Peyer's patch (tissue), 4 donors: ENCODE data around the gene CALN1. TPM values are rescaled to one million over a fixed set of nuclear protein-coding genes. Genes with fewer than 3 reads are reported as not detected.
A peak's percentile ranks its signal among the peaks of the same experiment; 100 is the strongest.
"Not testable (repeated sequence)": the region's sequence is repeated elsewhere in the genome, so short reads cannot be mapped to it uniquely, and the experiment has no call there.

Experiments
- DNase-seq, 3 donors: peaks; one replicate each; pipeline ENCODE4 v3.0.0-alpha.2; 2017 to 2019
- H3K27ac ChIP-seq, 4 donors: fragments of 200-600 bp; sonication (generic); one replicate each; pipeline ENCODE4 v1.5.1; 2016 to 2019
- H3K27me3 ChIP-seq, 2 donors: fragments of 200-600 bp; sonication (generic); one replicate each; pipeline ENCODE4 v1.5.1; 2019
- H3K36me3 ChIP-seq, 3 donors: fragments of 200-600 bp; sonication (generic); one replicate each; pipeline ENCODE4 v1.5.1; 2016 to 2019
- H3K4me1 ChIP-seq, 4 donors: fragments of 200-600 bp; sonication (generic); one replicate each; pipeline ENCODE4 v1.5.1; 2016 to 2019
- H3K4me3 ChIP-seq, 4 donors: fragments of 200-600 bp; sonication (generic); 1 replicate in 3 of 4; 2 replicates in 1 of 4; pipeline ENCODE4 v1.5.1; 2016 to 2019; ENCODE audit warnings: mild to moderate bottlenecking in 1 of 4
- H3K9me3 ChIP-seq, 4 donors: fragments of 200-600 bp; sonication (generic); one replicate each; pipeline ENCODE4 v1.5.1; 2016 to 2019; ENCODE audit warnings: mild to moderate bottlenecking in 1 of 4
- POLR2A ChIP-seq, 2 donors: fragments of 450-650 bp; IDR thresholded peaks; one replicate each; pipeline ENCODE4 v1.5.1; 2017; ENCODE audit warnings: antibody characterized with exemption in 2 of 2, mild to moderate bottlenecking in 2 of 2, moderate library complexity in 2 of 2
- total RNA-seq, 4 donors: library from RNA; depleted of rRNA; stranded (reverse); fragments of >200 nt; gene quantifications; one replicate each; pipeline ENCODE4 v1.1.0, GENCODE V29; 2016
- TF ChIP-seq, protein P1 (sequence below), 6 experiments: fragments of 450-650 bp in 4 of 6; fragments of 200-600 bp in 2 of 6; sonication (generic) in 1 of 6; IDR thresholded peaks; one replicate each; pipeline ENCODE4 v1.5.1; 2017 to 2019; ENCODE audit warnings: antibody characterized with exemption in 6 of 6, mild to moderate bottlenecking in 3 of 6, moderate library complexity in 1 of 6

The CALN1 gene
- total RNA-seq, 4 donors from 2014 or later, result 0.13 TPM; not detected in 3

DNA sequence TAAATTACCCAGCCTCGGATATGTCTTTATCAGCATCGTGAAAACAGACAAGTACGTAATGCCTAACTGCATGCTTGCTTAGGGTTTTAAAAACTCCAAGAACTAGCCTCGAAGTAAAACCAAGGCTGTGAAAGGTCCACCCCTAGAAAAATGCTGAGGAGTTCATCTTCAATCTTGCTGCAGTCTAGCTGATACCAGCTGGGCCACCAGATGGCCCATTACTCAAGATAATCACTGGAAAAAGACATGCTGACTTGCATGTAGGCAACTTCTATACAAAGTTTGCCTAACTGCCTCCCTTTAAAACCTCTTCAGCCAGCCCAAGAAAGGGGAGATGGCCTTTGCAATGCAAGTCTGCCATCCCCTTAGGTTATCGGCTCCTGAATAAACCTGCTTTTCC, 666.1 kb downstream of the CALN1 start:
- H3K27me3 ChIP-seq, result no peaks in the 10 kb centered on the region
- no peak overlapping the region for H3K4me3 ChIP-seq
- TF ChIP-seq, protein P1, sequence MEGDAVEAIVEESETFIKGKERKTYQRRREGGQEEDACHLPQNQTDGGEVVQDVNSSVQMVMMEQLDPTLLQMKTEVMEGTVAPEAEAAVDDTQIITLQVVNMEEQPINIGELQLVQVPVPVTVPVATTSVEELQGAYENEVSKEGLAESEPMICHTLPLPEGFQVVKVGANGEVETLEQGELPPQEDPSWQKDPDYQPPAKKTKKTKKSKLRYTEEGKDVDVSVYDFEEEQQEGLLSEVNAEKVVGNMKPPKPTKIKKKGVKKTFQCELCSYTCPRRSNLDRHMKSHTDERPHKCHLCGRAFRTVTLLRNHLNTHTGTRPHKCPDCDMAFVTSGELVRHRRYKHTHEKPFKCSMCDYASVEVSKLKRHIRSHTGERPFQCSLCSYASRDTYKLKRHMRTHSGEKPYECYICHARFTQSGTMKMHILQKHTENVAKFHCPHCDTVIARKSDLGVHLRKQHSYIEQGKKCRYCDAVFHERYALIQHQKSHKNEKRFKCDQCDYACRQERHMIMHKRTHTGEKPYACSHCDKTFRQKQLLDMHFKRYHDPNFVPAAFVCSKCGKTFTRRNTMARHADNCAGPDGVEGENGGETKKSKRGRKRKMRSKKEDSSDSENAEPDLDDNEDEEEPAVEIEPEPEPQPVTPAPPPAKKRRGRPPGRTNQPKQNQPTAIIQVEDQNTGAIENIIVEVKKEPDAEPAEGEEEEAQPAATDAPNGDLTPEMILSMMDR (IDR thresholded peaks at IDR 0.05), result no peak
- TF ChIP-seq POLR2A (IDR thresholded peaks at IDR 0.05), result no peak
- H3K9me3 ChIP-seq, result no peaks in the 10 kb centered on the region
- no peak overlapping the region for H3K27ac ChIP-seq
- H3K4me1 ChIP-seq, result no peaks in the 10 kb centered on the region
- H3K36me3 ChIP-seq, result no peaks in the 10 kb centered on the region
- DNase-seq, result no peak

DNA sequence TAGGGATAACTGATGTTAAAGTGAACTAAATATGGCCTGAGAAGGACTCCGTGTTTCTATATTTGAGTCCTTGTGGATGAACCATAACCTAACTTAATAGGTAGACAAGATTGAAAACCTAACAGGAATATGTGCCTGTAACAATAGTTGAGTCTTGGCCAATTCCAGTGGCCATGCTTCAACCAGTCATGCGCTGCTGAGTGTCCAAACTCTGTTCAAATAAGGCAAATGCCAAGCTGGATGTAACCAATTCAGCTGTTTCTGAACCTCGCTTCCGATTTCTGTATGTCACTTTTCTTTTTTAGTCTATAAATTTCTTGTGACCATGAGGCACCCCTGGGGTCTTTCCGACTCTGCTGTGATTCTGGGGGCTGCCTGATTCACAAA, 672.0 kb downstream of the CALN1 start:
- H3K4me3 ChIP-seq, result no peak overlapping the region
- no peak for DNase-seq
- TF ChIP-seq, protein P1 (IDR thresholded peaks at IDR 0.05), result no peak
- TF ChIP-seq POLR2A (IDR thresholded peaks at IDR 0.05), result no peak

DNA sequence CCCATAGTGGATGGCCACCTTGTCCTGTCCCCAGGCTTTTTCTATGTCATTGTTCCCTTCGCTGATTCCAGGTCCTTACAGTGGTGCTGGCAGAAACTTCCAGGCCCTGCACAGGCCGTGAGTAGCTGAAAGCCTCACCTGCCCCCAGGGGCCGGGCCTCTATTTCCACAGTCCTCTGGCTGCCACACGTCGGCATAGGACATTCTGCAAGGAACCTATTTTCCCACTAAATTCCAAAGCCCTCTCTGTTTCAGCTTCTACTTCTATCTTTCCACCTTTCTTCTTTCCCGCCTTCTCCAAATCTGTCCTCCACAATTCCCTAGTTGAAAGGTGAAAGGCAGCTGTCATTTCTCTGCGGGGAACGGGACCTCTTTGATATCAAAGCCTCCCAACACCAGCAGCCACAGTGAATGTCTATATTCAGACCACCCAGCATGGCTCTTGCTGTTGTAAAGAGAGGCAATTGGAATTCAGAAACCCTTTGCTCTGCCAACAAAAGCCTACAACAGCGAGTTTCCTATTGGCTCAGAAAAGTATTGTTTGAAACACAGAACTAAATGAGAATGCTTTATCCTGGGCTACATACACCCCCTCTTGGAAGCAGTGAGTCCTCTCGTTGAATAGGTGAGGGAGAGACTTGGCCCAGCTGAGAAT, 672.5 kb downstream of the CALN1 start:
- no peak overlapping the region for H3K27ac ChIP-seq
- H3K36me3 ChIP-seq, result no peaks in the 10 kb centered on the region
- no peak for DNase-seq
- H3K9me3 ChIP-seq, result no peaks in the 10 kb centered on the region
- no peak overlapping the region for H3K4me3 ChIP-seq
- no peaks in the 10 kb centered on the region for H3K4me1 ChIP-seq
- no peaks in the 10 kb centered on the region for H3K27me3 ChIP-seq
- TF ChIP-seq POLR2A (IDR thresholded peaks at IDR 0.05), result no peak
- TF ChIP-seq, protein P1 (IDR thresholded peaks at IDR 0.05), result no peak

More for the DNA sequence above, 672.0 kb downstream of the CALN1 start:
- no peaks in the 10 kb centered on the region for H3K36me3 ChIP-seq
- no peaks in the 10 kb centered on the region for H3K9me3 ChIP-seq
- H3K27me3 ChIP-seq, result no peaks in the 10 kb centered on the region
- no peaks in the 10 kb centered on the region for H3K4me1 ChIP-seq
- H3K27ac ChIP-seq, result no peak overlapping the region

DNA sequence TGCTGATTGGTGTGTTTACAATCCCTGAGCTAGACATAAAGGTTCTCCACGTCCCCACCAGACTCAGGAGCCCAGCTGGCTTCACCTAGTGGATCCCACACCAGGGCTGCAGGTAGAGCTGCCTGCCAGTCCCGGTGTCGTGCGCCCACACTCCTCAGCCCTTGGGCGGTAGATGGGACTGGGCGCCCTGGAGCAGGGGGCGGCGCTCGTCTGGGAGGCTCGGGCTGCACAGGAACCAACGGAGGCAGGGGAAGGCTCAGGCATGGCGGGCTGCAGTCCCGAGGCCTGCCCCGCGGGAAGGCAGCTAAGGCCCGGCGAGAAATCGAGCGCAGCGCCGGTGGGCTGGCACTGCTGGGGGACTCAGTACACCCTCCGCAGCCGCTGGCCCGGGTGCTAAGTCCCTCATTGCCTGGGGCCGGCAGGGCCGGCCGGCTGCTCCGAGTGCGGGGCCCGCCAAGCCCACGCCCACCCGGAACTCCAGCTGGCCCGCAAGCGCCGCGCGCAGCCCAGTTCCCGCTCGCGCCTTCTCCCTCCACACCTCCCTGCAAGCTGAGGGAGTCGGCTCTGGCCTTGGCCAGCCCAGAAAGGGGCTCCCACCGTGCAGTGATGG, 674.1 kb downstream of the CALN1 start:
- not testable (repeated sequence) for H3K27me3 ChIP-seq, H3K36me3 ChIP-seq, DNase-seq, H3K4me1 ChIP-seq, H3K9me3 ChIP-seq, H3K27ac ChIP-seq, H3K4me3 ChIP-seq

DNA sequence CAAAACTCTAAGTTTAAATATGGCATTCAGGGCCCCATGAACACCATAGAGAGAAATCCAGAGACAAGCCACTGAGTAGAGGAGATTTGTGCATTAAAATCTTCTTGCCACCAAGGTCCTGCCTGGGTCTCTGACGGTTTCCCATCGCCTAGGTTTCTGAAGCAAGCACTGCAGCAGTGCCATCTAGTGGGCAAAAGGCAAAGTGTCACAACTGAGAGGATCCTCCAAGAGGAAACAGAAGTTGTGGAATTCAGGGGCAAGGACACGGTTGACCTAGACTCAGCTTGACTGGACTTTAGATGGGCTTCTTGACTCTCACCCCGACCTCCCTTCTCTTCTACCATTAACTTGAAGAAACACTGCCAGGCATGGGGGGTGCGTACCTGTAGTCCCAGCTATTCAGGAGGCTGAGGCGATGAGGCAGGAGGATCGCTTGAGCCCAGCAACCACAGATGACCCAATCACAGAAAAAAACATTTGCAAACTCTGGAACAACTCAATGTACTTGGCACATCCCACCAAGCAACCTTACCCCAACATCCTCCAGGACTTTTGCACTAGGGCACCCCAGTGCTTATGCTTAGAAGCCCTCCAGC, 676.1 kb downstream of the CALN1 start:
- H3K36me3 ChIP-seq, result no peaks in the 10 kb centered on the region
- H3K27me3 ChIP-seq, result no peaks in the 10 kb centered on the region
- TF ChIP-seq POLR2A (IDR thresholded peaks at IDR 0.05), result no peak
- TF ChIP-seq, protein P1 (IDR thresholded peaks at IDR 0.05), result peak; percentile 8 to 72 (median 63)
- H3K4me3 ChIP-seq, result no peak overlapping the region
- DNase-seq, result peak; percentile 20 to 76 (median 53)
- no peak overlapping the region for H3K27ac ChIP-seq
- H3K9me3 ChIP-seq, result no peaks in the 10 kb centered on the region
- H3K4me1 ChIP-seq, result peaks cover 0 to 4% (median 0%) of the 10 kb centered on the region in 4 donors
